ENCODE measurements around the gene HADHB.
"Not testable (repeated sequence)": the region's sequence is repeated elsewhere in the genome, so short reads cannot be mapped to it uniquely, and the experiment has no call there.

DNA sequence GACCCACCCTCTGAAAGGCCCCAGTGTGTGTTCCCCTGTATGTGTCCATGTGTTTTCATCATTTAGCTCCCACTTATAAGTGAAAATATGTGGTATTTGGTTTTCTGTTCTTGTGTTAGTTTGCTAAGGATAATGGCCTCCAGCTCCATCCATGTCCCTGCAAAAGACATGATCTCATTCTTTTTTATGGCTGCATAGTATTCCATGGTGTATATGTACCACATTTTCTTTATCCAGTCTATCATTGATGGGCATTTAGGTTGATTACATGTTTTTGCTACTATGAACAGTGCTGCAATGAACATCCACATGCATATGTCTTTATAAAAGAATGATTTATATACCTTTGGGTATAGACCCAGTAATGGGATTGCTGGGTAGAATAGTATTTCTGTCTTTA, 79.7 kb downstream of the HADHB start:
- TF ChIP-seq, protein P1, sequence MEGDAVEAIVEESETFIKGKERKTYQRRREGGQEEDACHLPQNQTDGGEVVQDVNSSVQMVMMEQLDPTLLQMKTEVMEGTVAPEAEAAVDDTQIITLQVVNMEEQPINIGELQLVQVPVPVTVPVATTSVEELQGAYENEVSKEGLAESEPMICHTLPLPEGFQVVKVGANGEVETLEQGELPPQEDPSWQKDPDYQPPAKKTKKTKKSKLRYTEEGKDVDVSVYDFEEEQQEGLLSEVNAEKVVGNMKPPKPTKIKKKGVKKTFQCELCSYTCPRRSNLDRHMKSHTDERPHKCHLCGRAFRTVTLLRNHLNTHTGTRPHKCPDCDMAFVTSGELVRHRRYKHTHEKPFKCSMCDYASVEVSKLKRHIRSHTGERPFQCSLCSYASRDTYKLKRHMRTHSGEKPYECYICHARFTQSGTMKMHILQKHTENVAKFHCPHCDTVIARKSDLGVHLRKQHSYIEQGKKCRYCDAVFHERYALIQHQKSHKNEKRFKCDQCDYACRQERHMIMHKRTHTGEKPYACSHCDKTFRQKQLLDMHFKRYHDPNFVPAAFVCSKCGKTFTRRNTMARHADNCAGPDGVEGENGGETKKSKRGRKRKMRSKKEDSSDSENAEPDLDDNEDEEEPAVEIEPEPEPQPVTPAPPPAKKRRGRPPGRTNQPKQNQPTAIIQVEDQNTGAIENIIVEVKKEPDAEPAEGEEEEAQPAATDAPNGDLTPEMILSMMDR (conservative IDR thresholded peaks at IDR 0.05; ENCODE audit: low read depth, low read length) = not testable (repeated sequence)
- not testable (repeated sequence) for TF ChIP-seq EZH2 (IDR thresholded peaks at IDR 0.05; ENCODE audit: borderline replicate concordance, low read depth, low read length, poor library complexity, severe bottlenecking)
